GM18508 (cell line): Measurements from ENCODE around the gene KLHDC1.
"Not testable (repeated sequence)": the region's sequence is repeated elsewhere in the genome, so short reads cannot be mapped to it uniquely, and the experiment has no call there.

ENCODE experiments used
- ATAC-seq: cut with Tn5 transposase; IDR thresholded peaks from one replicate; pipeline ENCODE4 v1.9.1; 2021; ENCODE audit warnings: moderate number of reproducible peaks; ENCODE audit not compliant: insufficient read depth, unreplicated experiment

The KLHDC1 gene

GRCh38 chr14:49720744-49721143, 27.8 kb downstream of the KLHDC1 start:
- ATAC-seq, result no peak

- ATAC-seq, result not testable (repeated sequence)
Observed at GRCh38 chr14:49721733-49722435, 29.0 kb downstream of the KLHDC1 start.

GRCh38 chr14:49727171-49727570, 34.3 kb downstream of the KLHDC1 start:
- no peak for ATAC-seq

- no peak for ATAC-seq
Observed at GRCh38 chr14:49732896-49733295, 40.0 kb downstream of the KLHDC1 start.

- ATAC-seq, result no peak
Observed at GRCh38 chr14:49733836-49734235, 40.9 kb downstream of the KLHDC1 start.

GRCh38 chr14:49735669-49736068, 42.7 kb downstream of the KLHDC1 start:
- ATAC-seq, result not testable (repeated sequence)

GRCh38 chr14:49745191-49745590, 52.3 kb downstream of the KLHDC1 start:
- no peak for ATAC-seq

GRCh38 chr14:49746476-49746875, 53.6 kb downstream of the KLHDC1 start:
- ATAC-seq, result not testable (repeated sequence)

- ATAC-seq, result no peak
Observed at GRCh38 chr14:49754570-49755097, 61.7 kb downstream of the KLHDC1 start.

GRCh38 chr14:49755378-49755777, 62.5 kb downstream of the KLHDC1 start:
- ATAC-seq, result no peak

GRCh38 chr14:49761839-49762551, 69.1 kb downstream of the KLHDC1 start:
- ATAC-seq, result no peak

- no peak for ATAC-seq
Observed at GRCh38 chr14:49766839-49767238, 73.9 kb downstream of the KLHDC1 start.

- no peak for ATAC-seq
Observed at GRCh38 chr14:49767270-49767570, 74.3 kb downstream of the KLHDC1 start.

GRCh38 chr14:49767571-49768300, 74.8 kb downstream of the KLHDC1 start, which contains the start of gene KLHDC2:
Gene KLHDC2, plus strand, starts transcription at chr14:49768153. Its CDS starts 316 bp downstream, at chr14:49768469.
- peak; percentile 78 for ATAC-seq

- no peak for ATAC-seq
Observed at GRCh38 chr14:49768301-49769121, 75.6 kb downstream of the KLHDC1 start.

GRCh38 chr14:49769171-49769570, 76.3 kb downstream of the KLHDC1 start:
- ATAC-seq, result no peak

- ATAC-seq, result no peak
Observed at GRCh38 chr14:49769581-49770211, 76.8 kb downstream of the KLHDC1 start.

- no peak for ATAC-seq
Observed at GRCh38 chr14:49770212-49770817, 77.4 kb downstream of the KLHDC1 start.

GRCh38 chr14:49771691-49772090, 78.8 kb downstream of the KLHDC1 start:
- ATAC-seq, result not testable (repeated sequence)
